ENCODE measurements around the gene MGLL.

MGLL gene

GRCh38 chr3:127722091-127722784 lies 100.1 kb downstream of the MGLL start:
- DNase-seq (no peak), ATAC-seq (no peak)

GRCh38 chr3:127720985-127721935 lies 101.1 kb downstream of the MGLL start:
- ATAC-seq = no peak

GRCh38 chr3:127720161-127720823 lies 102.0 kb downstream of the MGLL start:
- no peak for DNase-seq

More at GRCh38 chr3:127720985-127721935, 101.1 kb downstream of the MGLL start:
- no peak for DNase-seq

GRCh38 chr3:127719369-127719768 lies 102.9 kb downstream of the MGLL start:
- ATAC-seq = no peak
- DNase-seq = no peak

More at GRCh38 chr3:127720161-127720823, 102.0 kb downstream of the MGLL start:
- ATAC-seq = no peak

- DNase-seq = no peak
- ATAC-seq = no peak
These were observed 103.4 kb downstream of the MGLL start for GRCh38 chr3:127718916-127719290.

DNA sequence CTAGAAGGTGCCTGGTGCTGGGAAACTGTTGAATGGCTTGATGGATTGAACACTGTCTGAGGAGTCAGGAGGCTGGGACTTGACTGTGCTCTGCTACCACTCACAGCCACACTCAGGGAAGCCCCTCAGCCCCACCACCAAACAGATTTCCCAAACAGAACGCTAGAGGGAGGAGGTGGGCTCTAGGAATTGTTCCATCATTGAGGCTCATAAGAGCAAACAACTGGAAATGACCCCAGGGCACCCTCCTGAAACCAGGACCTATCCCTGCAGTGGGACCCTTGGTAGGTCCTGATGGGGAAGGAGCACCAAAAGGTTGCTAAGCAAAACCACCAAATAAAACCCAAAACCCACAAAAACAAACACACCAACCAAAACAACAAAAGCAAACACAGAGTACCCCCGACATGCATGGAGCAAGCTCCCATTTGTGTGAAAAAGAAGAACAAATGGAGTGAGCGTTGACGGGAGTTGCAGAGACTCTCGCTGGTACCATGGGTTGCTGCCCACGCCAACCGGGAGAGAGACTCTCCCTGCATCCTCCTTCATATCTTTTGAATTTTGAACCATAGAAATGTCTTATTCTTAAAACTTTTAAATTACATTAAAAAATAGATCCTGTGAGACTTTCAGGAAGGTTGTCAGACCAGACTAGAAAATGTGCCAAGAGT lies 103.9 kb downstream of the MGLL start:
- no peak for DNase-seq
- no peak for ATAC-seq

DNA sequence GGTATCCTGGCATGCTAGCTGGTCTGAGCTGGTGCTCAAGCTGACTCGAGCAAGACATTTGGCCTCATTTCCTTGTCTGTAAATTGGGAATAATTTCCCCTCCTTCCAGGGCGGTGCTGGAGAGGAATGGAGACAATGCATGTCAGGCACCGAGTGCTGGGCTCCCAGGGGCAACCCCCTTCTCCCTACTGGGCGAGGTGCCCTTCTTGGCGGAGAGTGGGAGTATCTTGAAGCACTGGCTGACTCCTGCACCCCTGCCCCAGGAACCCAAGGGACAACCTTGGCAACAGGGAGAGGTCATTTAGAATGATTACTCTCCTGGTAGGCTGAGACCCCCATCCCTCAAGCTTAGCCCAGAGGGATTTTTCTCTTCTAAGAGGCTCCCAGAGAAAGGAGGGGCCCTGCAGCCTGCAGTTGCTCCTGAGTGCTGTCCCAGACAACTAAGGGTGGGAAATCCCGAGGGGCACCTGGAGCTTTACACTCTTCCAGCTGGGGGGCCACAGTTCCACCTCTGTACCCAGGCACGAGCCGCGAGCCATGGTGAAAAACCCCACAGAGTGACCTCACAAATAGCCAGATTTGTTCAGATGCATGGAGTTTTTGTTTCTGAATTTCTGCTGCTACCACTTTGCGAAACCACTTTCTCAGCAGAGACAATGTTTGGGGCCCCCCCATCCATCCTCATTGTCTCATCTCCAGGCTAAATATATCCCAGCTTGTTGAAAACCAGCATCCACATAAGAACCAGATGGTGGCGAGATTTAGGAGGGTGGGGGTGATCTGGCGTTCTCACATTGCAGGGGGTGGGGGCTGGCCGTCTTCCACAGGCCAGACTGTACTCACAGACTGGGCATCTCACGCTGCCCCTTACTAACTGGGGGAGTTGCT lies 104.7 kb downstream of the MGLL start:
- no peak for DNase-seq
- no peak for ATAC-seq

DNA sequence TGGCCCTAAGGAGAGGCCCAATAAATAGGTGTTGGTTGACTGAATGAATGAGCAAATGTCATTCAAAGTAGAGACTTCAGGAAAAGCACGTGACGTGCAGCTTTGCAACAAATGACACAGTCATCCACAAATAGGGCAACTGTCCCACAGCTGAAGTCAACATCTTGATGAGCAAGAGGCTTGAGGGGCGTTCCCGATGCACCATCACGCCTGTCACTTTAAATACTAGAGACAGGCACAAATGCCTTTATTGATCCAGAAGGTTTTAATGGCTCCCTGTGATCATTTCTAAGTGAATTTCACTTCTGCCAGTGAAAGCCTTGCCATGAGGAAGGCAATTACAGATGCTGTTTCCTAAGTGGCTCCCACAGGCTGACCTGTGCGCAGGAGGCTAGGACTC lies 105.9 kb downstream of the MGLL start:
- no peak for DNase-seq
- no peak for ATAC-seq

DNA sequence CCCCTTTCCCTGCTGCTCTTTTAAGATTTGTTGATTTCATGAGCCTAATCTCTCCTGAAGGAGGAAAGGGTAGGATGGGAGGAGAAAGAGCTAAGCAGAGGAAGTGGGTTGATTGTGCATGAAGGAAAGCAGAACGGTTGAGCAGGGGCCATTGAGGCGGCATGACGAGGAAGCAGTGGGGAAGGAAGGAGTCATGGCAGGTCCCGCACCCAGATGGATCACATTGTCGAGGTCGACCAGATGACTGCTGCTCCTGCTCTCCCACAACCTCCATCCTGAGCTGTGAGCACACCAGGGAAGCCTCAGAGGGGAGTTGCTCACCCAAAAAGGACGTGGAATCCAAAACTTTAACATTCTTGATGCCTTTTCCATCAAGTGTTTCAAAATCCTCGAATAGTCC lies 106.8 kb downstream of the MGLL start:
- ATAC-seq = no peak
- DNase-seq = no peak

GRCh38 chr3:127714866-127715265 lies 107.4 kb downstream of the MGLL start:
- no peak for DNase-seq
- ATAC-seq = no peak

DNA sequence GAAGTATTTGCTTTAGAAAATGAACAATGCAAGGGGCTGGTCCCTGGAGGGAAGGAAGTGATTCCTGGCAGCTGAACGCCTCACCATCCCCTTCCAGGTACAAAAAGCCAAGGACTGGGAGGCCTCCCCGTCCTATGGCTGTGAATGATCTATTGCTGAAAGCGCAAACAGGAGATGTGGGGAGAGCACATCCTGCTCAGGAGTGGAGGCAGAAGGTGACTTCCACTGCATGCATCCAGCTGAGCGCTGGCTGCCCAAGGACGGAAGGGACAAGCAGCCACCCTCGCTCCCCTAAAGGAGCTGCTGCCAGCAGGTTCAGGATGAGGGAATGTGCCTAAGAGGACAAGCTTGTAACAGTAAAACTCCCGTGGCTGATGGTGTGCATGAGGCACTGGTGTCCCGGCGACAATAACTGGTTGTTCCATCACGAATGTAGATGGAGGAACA lies 108.2 kb downstream of the MGLL start:
- no peak for ATAC-seq
- DNase-seq = no peak

DNA sequence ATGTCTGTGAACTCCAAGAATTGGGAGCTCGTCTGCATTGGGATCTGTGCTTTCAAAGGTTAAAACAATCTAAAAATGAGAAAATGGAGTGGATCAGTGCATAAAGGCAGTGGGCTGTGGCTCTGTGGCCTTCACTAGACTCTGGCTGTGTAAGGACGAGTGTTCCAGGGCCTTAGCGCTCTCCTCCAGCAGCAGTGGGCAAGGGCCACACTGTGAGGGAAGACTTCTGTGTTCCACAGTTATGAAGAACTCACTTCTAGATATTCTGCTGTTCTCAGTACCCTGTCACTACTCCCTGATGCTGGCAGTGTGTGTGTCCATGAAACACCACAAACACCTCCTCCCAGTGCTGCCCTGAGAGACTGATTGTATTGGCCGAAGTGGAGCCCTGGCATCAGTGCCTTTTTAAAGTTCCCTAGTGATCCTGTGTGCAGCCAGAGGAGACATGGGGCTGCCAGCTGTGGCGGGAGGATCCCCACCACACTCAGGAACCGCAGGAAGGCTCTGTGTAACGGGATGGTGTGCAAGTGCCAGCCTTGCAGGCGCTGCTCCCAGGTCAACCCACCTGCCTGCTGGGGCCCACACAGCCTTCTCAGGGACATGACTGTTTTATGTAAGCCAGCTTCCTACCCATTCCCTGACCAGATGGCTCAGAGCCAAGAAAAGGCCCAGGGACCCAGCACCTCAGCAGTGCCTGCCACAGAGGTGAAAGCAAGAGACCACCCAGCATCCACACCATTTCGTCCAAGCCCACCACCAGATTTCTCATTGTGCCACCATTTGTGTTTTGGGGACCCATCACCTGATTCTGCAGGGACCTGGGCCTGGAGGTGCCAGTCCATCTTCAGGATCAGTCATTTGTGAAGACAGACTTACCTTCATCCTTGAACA lies 109.2 kb downstream of the MGLL start:
- ATAC-seq (peak; percentile 14), DNase-seq (no peak)

DNA sequence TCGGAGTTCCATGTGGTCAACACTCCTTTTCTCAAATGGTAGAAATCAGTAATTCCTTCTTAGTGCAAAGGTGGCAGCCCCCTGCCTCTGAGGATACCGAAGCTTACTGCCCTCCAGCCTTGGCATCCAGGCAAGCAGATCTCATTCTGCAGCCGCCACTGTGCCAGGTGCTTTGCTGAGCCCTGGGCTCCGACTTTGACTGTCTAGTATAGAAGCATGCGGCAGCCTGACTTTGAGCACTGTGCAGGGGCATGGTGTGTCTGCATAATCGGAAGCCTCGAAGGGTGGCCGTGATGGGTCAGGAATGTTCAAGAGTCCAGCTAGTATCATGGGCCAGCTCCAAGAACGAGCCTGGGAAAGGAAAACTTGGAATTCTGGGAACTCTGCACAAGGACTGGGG lies 109.9 kb downstream of the MGLL start:
- DNase-seq (no peak), ATAC-seq (no peak)

DNA sequence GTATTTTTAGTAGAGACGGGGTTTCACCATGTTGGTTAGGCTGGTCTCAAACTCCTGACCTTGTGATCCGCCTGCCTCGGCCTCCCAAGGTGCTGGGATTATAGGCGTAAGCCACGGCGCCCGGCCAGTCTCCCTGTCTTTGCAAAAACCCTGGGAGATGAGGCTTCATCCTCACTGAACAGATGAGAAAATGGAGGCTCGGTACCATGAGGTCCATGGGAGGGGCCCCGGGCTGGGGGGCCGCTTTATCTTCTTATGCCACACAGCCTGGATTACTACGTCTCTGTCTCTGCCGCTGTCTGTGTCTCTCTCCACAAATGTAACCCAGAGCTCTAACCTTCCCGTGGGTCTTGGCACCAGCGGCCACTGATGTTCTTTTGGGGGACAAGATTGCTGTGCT lies 110.4 kb downstream of the MGLL start:
- no peak for ATAC-seq

GRCh38 chr3:127711021-127711695 lies 111.2 kb downstream of the MGLL start:
- no peak for ATAC-seq
- DNase-seq = no peak

More for the DNA sequence above, 110.4 kb downstream of the MGLL start:
- no peak for DNase-seq

GRCh38 chr3:127710155-127710941 lies 112.0 kb downstream of the MGLL start:
- DNase-seq (no peak), ATAC-seq (no peak)

GRCh38 chr3:127709320-127710060 lies 112.8 kb downstream of the MGLL start:
- ATAC-seq (no peak), DNase-seq (no peak)

DNA sequence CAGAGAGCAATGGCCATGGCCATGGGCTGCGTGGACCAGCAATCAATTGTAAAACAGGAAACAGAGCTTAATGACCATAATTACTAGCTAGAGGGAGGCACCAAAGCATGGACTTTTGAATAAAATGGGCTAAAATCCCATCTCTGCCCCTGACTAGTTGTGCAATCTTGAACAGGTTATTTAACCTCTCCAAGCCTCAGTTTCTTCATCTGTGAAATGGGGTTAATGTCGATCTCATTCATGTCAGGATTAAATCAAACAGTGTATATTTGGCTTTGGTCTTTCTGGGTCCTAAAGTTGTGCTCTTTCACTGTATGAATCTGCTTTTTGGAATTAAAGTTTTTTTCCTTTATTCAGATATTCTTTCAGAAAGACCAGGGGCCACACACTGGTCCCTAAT lies 113.5 kb downstream of the MGLL start:
- DNase-seq = no peak
- ATAC-seq = no peak

Measured in stimulated activated naive CD8-positive, alpha-beta T cell treated with anti-CD3 and anti-CD28 coated beads, Interleukin-15, Interleukin-2, amounts not matched to agents 100 U/mL and 50 U/mL, for 24 hours (primary cell).